GM19467 (cell line): ENCODE measurements around the gene SSTR4.
"Not testable (repeated sequence)": the region's sequence is repeated elsewhere in the genome, so short reads cannot be mapped to it uniquely, and the experiment has no call there.

ENCODE experiments used
- ATAC-seq: cut with Tn5 transposase; IDR thresholded peaks from one replicate; pipeline ENCODE4 v1.9.1; 2021; ENCODE audit warnings: mild to moderate bottlenecking, moderate library complexity; ENCODE audit not compliant: unreplicated experiment

SSTR4 gene

DNA sequence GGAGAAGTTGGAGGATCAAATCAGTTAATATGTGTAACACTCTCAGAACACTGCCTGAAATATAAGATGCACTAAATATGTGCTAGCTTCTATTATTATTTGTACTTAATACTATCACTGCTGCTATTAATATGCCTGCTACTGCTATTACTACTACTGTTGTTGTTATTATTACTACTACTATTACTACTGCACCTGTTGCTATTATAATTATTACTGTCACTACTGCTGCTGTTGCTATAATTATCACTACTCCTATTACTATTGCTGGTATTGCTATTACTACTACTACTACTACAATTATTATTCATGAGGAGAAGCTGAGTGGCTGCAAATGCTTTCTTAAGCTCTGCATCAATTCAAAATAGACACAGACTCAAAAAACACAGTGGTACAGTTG, 16.7 kb upstream of the SSTR4 start:
- no peak for ATAC-seq

- no peak for ATAC-seq
Measured at GRCh38 chr20:23018941-23019340, 16.2 kb upstream of the SSTR4 start.

- ATAC-seq, result no peak
Measured at GRCh38 chr20:23019403-23019802, 15.7 kb upstream of the SSTR4 start.

DNA sequence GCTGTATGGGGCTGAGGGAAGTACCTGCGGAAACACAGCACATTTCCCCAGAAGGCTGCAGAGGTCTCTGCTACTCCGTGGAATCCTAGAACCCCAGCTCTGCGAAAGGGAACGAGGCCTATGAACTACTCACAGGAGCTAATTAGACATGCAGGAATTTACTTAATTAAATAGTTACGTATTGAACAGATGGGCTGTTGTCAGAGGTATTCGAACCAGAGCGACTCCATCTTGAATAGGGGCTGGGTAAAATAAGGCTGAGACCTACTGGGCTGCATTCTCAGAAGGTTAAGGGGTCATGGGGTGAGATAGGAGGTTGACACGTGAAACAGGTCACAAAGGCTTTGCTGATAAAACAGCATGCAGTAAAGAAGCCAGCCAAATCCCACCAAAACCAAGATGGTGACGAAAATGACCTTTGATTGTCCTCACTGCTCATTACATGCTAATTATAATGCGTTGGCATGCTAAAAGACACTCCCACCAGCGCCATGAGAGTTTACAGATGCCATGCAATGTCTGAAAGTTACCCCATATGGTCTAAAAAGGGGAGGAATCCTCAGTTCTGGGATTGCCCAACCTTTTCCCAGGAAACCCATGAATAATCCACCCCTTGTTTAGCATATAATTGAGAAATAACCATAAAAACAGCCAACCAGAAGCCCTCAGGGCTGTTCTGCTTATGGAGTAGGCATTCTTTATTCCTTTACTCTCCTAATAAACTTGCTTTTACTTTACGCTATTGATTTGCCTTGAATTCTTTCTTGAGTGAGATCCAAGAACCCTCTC, 14.7 kb upstream of the SSTR4 start:
- no peak for ATAC-seq

GRCh38 chr20:23021541-23021940, 13.6 kb upstream of the SSTR4 start:
- no peak for ATAC-seq

GRCh38 chr20:23021951-23022350, 13.2 kb upstream of the SSTR4 start:
- no peak for ATAC-seq

DNA sequence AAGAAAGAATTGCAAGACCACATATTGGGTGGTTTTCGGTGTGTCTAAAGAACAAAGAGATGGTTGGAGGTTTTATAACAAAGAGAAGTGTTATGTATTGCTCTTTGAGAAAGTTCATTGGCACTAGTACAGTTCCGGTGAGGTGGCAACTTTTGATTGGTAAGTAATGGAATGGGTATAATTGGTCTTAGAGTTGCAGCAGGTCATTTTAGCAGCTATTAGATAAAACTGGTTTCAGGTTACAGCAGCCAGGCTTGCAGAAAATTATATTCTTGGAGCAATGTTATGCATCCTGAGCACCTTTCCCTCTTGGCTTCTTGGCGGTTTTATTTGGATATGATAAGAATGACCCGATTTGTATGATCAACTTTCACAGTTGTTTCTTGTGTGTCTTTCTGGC, 12.3 kb upstream of the SSTR4 start:
- no peak for ATAC-seq

DNA sequence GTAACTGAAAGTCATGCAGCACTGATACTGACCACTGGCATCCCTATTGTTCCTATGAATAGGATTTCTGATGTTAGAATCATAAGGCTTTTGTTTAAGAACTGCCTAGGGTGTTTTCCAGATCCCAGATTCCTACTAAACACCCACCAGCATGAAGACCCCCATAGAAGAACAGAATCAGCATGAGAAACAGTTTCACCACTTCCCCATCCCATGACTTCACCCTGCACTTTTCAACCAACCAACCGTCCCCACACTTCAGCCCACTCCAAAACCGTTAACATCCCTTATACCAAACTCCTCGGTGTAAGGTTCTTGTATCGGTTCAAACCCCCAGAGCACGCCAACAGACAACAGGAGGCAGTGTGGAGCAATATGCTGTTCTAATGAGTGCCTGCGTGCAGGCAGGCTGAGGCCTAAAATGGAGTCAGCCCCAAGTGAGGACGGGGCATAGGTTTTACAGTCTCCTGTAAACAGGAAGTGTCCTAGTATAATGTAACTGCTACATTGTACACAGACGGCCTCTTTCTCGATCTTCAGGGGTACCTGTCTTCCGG, 11.4 kb upstream of the SSTR4 start:
- ATAC-seq, result no peak

GRCh38 chr20:23024701-23025100, 10.4 kb upstream of the SSTR4 start:
- ATAC-seq, result no peak

GRCh38 chr20:23025503-23025902, 9.6 kb upstream of the SSTR4 start:
- not testable (repeated sequence) for ATAC-seq

DNA sequence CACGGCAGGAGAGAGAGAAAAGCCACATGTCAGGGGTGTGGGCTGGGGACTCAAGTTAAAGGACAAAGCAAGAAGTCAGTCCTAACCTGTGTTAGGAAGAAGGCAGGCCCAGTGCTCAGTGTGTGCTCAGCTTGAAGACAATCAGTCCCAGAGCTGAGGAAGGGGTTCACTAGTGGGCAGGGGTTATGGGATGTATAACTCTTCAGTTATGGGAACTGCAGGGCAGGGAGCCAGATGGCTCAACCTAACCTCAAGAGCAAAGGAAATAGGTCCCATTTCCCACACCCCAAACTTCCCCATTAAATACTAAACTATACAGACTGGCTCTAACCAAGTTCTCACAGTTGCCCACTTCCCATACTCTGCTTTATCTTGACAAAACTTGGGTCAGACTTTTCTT, 7.4 kb upstream of the SSTR4 start:
- no peak for ATAC-seq

- no peak for ATAC-seq
Measured at GRCh38 chr20:23028392-23028791, 6.7 kb upstream of the SSTR4 start.

DNA sequence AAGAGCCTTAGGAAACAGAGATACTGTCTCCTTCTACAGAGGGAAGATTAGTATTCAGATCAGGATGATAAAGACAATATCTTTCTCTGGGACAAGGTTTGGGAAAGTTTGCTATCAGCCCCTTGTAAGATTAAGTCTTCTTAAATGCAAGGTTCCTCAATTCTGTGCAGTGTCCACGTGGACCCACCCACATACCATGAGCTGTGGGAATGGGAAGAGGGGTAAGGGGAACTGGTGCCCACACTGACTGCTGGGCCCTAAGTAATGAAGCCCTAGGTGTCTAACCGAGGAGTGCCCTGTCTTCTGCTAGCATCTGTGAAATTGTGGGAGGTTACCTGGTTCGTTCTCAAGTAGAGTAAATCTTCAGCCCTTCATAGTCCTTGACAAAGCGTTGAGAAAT, 5.8 kb upstream of the SSTR4 start:
- no peak for ATAC-seq

- no peak for ATAC-seq
Measured at GRCh38 chr20:23031346-23031745, 3.8 kb upstream of the SSTR4 start.

DNA sequence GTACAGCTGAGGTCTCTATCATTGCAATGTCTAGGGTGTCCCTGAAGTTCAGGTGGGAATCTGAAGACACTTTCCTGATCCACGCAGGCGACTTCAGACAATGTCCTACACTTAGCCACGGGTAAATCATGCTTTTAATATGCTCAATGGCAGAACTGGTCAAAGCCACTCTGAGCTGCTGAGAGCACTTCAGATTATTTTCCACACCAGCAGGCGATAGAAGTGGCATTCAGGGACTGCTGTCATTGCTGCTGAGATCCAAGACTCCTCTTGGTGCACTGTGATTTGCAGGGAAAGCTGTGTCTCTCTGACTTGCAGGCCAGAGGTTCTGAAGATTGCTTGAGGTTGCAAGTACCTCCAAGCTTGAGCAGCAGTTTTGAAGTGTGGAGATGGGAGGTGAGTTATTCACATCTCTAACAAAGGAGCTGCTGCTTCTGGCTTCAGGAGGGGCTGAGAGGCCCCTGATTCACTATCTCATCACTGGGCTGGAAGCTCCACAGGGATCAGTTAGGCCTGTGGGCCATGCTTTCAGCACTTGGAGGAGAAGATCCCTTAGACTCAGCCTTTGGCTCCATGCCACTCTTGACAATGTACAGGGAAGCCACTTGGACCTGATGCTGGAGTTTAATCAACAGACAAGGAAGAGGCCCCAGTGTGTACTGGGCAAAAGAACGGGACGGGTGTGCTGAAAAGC, 2.9 kb upstream of the SSTR4 start:
- ATAC-seq, result no peak

GRCh38 chr20:23032750-23033078, 2.4 kb upstream of the SSTR4 start:
- no peak for ATAC-seq

- no peak for ATAC-seq
Measured at GRCh38 chr20:23033918-23034317, 1.2 kb upstream of the SSTR4 start.

DNA sequence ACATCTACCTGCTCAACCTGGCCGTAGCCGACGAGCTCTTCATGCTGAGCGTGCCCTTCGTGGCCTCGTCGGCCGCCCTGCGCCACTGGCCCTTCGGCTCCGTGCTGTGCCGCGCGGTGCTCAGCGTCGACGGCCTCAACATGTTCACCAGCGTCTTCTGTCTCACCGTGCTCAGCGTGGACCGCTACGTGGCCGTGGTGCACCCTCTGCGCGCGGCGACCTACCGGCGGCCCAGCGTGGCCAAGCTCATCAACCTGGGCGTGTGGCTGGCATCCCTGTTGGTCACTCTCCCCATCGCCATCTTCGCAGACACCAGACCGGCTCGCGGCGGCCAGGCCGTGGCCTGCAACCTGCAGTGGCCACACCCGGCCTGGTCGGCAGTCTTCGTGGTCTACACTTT, 619 bp downstream of the SSTR4 start:
- no peak for ATAC-seq

- ATAC-seq, result no peak
Measured at GRCh38 chr20:23036371-23036770, 1.3 kb downstream of the SSTR4 start.

DNA sequence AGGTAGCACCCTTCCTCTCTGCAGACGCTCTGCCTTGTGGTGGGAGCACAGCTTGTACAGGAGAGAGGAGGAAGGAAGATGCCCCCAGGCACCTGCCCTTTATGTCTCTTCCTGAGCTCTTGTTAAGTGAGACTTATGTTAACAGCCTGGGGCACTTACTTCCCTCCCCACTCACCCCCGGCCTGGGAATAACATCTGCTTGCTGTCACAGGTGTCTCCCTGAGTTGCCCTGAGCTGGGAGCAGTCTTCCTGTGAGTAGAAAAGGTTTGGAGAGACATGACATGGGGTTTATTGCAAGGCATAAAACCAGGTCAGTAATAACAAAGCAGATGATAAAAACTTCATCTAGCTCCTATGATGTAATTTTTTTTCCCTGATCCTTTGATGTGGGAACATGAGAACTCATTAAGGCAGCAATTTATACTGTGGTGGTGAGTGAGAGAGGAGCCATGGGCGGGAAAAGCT, 1.9 kb downstream of the SSTR4 start:
- ATAC-seq, result no peak

- ATAC-seq, result no peak
Measured at GRCh38 chr20:23039136-23039875, 4.2 kb downstream of the SSTR4 start.
